ENCODE results near the gene LRRC27.

The LRRC27 gene

DNA sequence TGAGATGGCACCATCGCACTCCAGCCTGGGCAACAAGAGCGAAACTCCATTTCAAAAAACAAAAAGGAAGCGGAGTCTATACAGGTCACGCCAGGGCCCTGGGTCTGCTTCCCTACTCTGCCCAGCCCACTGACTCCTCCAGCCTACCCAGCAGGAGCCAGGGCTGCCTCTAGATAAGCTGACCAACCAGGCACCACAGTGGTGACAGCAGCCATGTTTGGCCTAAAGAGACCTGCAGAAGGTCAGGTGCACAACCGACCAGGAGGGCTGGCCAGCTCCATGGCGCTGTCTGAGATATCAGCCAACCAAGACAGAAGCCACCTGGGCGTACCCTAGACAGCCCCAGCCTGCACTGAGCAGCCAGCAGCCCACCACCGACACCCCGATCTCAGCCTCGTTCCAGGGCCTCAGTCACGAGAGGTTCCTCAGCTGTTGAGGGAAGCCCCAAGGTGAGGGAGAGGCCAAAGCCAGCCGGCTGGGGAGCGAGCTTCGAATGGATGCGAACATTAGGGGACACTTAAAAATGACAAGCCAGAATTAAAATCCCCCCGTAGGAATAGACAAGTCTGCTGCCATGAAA, 40.6 kb downstream of the LRRC27 start:
- DNase-seq (ENCODE audit: low read depth): no peak
- TF ChIP-seq, protein P1, sequence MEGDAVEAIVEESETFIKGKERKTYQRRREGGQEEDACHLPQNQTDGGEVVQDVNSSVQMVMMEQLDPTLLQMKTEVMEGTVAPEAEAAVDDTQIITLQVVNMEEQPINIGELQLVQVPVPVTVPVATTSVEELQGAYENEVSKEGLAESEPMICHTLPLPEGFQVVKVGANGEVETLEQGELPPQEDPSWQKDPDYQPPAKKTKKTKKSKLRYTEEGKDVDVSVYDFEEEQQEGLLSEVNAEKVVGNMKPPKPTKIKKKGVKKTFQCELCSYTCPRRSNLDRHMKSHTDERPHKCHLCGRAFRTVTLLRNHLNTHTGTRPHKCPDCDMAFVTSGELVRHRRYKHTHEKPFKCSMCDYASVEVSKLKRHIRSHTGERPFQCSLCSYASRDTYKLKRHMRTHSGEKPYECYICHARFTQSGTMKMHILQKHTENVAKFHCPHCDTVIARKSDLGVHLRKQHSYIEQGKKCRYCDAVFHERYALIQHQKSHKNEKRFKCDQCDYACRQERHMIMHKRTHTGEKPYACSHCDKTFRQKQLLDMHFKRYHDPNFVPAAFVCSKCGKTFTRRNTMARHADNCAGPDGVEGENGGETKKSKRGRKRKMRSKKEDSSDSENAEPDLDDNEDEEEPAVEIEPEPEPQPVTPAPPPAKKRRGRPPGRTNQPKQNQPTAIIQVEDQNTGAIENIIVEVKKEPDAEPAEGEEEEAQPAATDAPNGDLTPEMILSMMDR (conservative IDR thresholded peaks at IDR 0.05; ENCODE audit: low read length): no peak
- no peak overlapping the region for H3K4me3 ChIP-seq (ENCODE audit: low read length)

DNA sequence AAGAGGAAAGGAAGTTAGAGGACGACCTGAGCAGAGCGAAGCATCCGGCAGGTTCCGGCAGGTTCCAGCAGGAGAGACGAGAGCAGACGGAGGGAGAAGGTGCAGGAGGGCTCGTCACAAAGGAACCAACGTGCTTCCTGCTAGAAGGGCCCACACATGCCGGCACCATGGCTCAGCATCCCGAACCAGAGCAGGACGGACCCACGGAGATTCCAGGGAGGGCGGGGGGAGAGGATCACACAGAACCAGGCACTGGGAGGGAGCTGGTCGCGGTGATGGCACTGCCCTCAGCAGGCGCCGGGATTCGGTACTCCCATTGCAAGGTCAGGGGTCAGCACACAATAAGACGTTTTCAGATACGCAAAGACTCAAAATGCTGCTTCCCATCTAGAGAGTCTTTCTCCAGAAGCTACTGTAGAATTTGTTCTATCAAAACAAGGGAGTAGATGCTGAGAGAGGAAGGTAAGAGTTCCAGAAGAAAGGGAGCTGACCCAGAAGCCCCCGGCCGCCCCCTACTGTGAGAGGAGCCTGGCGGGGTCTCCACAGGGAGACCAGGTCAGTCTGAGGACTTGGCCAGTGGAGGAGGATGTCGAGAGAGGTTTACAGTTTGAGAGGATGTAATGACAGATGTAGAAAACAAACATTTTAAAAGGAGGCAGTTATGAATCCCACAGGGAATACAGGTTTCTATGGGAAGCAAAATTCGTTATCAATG, 41.4 kb downstream of the LRRC27 start:
- H3K4me3 ChIP-seq (ENCODE audit: low read length): no peak overlapping the region
- no peak for DNase-seq (ENCODE audit: low read depth)
- TF ChIP-seq, protein P1 (conservative IDR thresholded peaks at IDR 0.05; ENCODE audit: low read length): no peak

DNA sequence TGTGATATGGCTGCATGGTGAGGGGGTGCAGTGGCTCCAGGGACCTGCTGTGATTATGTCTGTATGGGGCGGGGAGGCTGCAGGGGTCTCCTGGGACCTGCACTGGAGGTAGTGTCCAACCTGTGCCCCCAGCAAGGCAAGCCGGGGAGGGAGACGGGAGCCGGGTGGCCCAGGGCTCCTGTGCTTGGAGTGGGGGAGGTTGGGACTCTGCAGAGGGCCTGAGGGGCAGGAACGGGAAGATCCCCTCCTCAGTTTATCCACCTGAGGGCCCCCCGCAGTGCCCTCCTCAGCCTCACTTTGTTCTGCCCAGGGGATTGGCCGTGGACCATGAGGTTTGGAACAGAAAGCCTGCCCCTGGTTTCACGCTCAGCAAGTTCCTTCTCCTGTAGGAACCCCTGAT, 42.2 kb downstream of the LRRC27 start:
- TF ChIP-seq, protein P1 (conservative IDR thresholded peaks at IDR 0.05; ENCODE audit: low read length): no peak
- no peak for DNase-seq (ENCODE audit: low read depth)
- H3K4me3 ChIP-seq (ENCODE audit: low read length): no peak overlapping the region

DNA sequence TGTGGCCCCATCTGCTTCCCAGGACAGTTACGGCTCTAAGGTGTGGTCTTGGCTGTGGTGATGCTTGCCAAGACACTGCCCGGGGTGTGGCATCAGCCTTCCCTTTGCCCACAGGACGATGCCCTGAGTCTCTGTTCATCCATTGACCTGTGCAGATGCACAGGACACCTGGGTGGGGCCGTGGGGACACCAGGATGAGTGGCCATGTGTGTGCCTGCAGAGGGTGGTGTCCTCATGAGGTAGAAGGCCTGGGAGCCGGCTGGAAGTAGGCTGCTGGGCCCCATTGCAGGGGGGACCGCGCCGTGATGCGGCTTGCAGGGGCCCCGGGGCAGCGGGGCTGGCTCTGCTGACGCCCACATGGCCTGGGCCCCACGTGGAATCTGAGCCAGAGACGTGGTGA, 42.6 kb downstream of the LRRC27 start:
- H3K4me3 ChIP-seq (ENCODE audit: low read length): no peak overlapping the region
- TF ChIP-seq, protein P1 (conservative IDR thresholded peaks at IDR 0.05; ENCODE audit: low read length): no peak
- no peak for DNase-seq (ENCODE audit: low read depth)

DNA sequence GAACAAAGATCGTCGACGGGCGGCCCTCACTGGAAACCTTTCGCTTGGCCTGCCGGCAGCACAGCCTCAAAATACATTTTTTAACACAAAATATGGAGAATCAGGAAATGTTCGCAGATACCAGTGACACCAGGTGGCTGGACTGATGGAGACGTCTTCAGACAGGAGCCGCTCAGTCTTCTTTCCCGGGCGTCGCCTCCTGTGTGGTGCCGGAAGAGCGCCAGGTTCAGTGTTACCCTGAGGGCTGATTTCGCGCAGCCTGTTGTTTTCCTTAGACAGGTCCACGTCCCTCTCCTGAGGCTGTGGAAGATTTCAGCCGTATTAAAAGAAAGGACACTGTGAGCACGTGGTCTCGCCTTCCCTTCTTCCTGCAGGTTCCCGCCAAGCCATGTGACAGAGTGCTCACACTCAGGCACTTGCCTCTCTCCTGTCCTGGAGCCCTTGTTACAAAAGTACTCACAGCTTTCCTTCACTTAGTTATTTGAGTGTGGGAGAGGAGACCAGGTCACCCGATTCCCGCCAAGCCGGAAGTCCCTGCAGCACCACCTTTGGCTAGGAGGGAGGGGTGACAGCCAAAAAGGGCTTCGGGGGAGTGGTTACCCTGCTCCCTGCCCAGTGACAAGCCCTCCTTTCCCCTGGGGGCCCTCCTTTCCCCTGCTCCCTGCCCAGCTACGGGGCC, 43.3 kb downstream of the LRRC27 start:
- H3K4me3 ChIP-seq (ENCODE audit: low read length): no peak overlapping the region
- TF ChIP-seq, protein P1 (conservative IDR thresholded peaks at IDR 0.05; ENCODE audit: low read length): no peak
- DNase-seq (ENCODE audit: low read depth): no peak

DNA sequence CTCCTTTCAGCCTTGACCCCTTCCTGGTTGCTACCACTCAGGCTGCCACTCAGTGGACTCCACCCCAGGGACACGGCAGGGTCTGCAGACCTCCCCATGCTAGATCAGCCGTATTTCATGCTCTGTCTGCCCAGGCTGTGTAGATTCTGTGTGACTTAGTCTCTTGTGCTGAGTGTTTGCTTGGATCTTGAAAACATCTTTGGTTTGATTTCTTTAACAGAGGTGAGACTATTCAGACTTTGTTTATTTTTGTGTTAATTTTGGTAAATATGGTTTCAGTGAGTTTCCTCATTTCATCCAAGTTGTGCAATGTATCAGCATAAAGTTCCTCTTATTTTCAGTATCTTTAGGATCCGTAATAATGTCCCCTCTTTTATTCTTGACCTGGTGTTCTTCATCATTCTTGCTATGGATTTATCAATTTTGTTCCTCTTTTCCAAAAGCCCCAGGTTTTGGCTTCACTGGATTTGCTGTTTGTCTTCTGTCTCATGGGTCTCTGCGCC, 43.9 kb downstream of the LRRC27 start:
- TF ChIP-seq, protein P1 (conservative IDR thresholded peaks at IDR 0.05; ENCODE audit: low read length): no peak
- H3K4me3 ChIP-seq (ENCODE audit: low read length): no peak overlapping the region
- no peak for DNase-seq (ENCODE audit: low read depth)
